Caco-2 (cell line): ENCODE results near the gene TMEM184C. TPM values are rescaled to one million over a fixed set of nuclear protein-coding genes. Genes with fewer than 3 reads are reported as not detected.

Source experiments
- BruUV-seq: library from RNA; stranded (reverse); fragments of 400-500 nt; replicated peaks from 2 replicates; lab custom pipeline; 2021; lab: Mats Ljungman, UMichigan
- CTCF ChIA-PET: fragments of 300-600 bp; sonication (Branson Sonifier 250); formaldehyde crosslinking; loops from one replicate; lab custom pipeline; 2022; ENCODE audit warnings: antibody characterized with exemption; lab: Charles Lee
- POLR2A ChIA-PET: fragments of 300-600 bp; sonication (Branson Sonifier 250); formaldehyde crosslinking; loops from one replicate; lab custom pipeline; 2022; ENCODE audit warnings: antibody characterized with exemption; lab: Charles Lee
- DNase-seq, 2 experiments: peaks; one replicate each; pipeline versions ENCODE4 v3.0.0 to v3.0.0-alpha.2; 2020 to 2022
- H3K27me3 ChIP-seq: replicated peaks from 2 replicates; pipeline ENCODE4 v1.6.0; 2011; ENCODE audit warnings: low read length; ENCODE audit not compliant: control insufficient read depth, insufficient read depth
- H3K36me3 ChIP-seq: 2 replicates; pipeline ENCODE4 v1.5.1; 2011; ENCODE audit warnings: low read length; ENCODE audit not compliant: control insufficient read depth, insufficient read depth
- H3K4me1 ChIP-seq: fragments of 250-450 bp; sonication (Bioruptor Pico); 2 replicates; pipeline ENCODE4 v1.5.1; 2020; ENCODE audit warnings: mild to moderate bottlenecking
- H3K4me3 ChIP-seq: 2 replicates; pipeline ENCODE4 v1.5.1; 2011; ENCODE audit warnings: low read depth, mild to moderate bottlenecking, control low read depth, low read length
- H3K9me3 ChIP-seq: fragments of 250-450 bp; sonication (Bioruptor Pico); 2 replicates; pipeline ENCODE4 v1.5.1; 2020; ENCODE audit warnings: mild to moderate bottlenecking, moderate library complexity
- H3K27ac Mint-ChIP-seq: one replicate; pipeline ENCODE4 v1.8.0; 2022; ENCODE audit warnings: mixed read lengths; ENCODE audit not compliant: unreplicated experiment
- H3K27me3 Mint-ChIP-seq: one replicate; pipeline ENCODE4 v1.8.0; 2022; ENCODE audit warnings: mixed read lengths; ENCODE audit not compliant: insufficient read depth, unreplicated experiment
- H3K36me3 Mint-ChIP-seq: one replicate; pipeline ENCODE4 v1.8.0; 2022; ENCODE audit warnings: mild to moderate bottlenecking, mixed read lengths; ENCODE audit not compliant: insufficient read depth, unreplicated experiment
- H3K4me1 Mint-ChIP-seq: one replicate; pipeline ENCODE4 v1.8.0; 2022; ENCODE audit warnings: low read depth, mixed read lengths; ENCODE audit not compliant: unreplicated experiment
- H3K4me3 Mint-ChIP-seq: one replicate; pipeline ENCODE4 v1.8.0; 2022; ENCODE audit warnings: mild to moderate bottlenecking, moderate library complexity, mixed read lengths; ENCODE audit not compliant: unreplicated experiment
- H3K9me3 Mint-ChIP-seq: one replicate; pipeline ENCODE4 v1.8.0; 2022; ENCODE audit warnings: mixed read lengths; ENCODE audit not compliant: unreplicated experiment
- intact Hi-C: fragments of 100-400 bp; cut with micrococcal nuclease; formaldehyde crosslinking; loops from one replicate; pipeline ENCODE4 v1.10.0; 2022; ENCODE audit not compliant: unreplicated experiment
- total RNA-seq: library from RNA; stranded (reverse); gene quantifications from 2 replicates; pipeline ENCODE4 v1.2.3, GENCODE V29; 2022
- TF ChIP-seq, protein P1 (sequence below), 2 experiments: fragments of 200-600 bp in 1 of 2; IDR thresholded peaks; 1 replicate in 1 of 2; 2 replicates in 1 of 2; pipeline versions ENCODE4 v1.5.1 to v1.8.0; 2011 to 2022; ENCODE audit warnings: antibody characterized with exemption in 1 of 2, control low read depth in 1 of 2, inconsistent platforms in 1 of 2, low read depth in 1 of 2, low read length in 1 of 2, mild to moderate bottlenecking in 1 of 2, moderate library complexity in 1 of 2; ENCODE audit not compliant: insufficient read depth in 1 of 2, severe bottlenecking in 1 of 2, unreplicated experiment in 1 of 2

Gene TMEM184C
- total RNA-seq, 1 experiment from 2014 or later: 36.2 TPM

DNA sequence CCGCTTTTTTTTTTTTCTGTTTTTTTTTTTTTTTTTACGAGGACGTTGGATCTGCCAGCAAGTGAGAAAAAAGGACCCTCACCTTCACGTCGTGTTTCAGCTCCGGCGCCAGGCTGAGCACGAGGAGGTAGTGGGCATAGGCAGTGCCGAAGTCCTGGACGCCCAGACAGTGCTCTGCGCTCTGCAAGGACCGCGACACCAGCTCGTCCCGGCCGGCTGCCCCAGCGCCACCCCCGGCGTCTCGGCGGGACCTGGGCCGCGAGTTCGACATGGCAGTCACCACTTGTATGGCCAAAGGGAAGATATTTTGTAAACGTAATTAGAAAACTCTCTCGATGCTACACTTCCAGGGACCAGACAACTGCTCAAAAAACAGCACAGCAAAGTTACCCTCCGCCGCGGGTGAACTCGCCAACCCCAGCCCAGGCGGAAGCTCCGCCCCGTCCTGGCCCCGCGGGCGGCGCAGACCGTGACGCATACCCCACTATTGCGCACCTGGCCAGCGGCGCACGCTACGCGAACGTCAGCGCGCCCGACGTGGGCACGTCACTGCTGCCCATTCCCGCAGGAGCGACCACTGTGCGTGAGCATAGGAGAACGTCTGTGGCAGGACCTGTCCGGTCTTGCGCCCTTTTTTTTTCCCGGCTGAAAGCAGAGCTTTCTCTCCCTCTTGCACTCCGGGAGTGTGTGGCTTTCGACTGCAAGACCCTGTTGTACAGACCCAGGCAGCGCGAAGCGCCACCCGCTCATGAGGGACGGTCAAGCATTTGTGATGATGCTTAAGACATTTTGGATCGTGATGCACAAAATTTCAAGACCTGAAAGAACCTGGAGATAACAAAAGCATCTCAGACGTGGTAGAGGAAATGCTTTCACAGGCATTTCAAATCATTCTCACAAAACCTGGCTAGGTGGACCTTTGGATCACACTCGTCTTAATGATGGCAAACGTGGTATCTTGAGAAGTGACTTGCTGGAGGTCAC is 66.8 kb downstream of the TMEM184C start, which contains the start of gene PRMT9:
TSS of gene PRMT9 (minus strand) at position 447 of the 984 bp plus-strand sequence. CDS start at position 271, 176 bp downstream.
- no peaks in the 10 kb centered on the region for H3K9me3 Mint-ChIP-seq
- DNase-seq: peak; percentile 91 to 92
- Histone ChIP-seq H3K4me1 (peaks cover 8% of the 10 kb centered on the region), H3K4me3 (peak within 1 kb of the TSS; percentile 74), H3K27me3 (no peaks in the 10 kb centered on the region), H3K9me3 (no peaks in the 10 kb centered on the region), H3K36me3 (no peaks in the 10 kb centered on the region)
- H3K36me3 Mint-ChIP-seq: peaks cover 13% of the 10 kb centered on the region
- TSS peak; percentile 97 for BruUV-seq
- TF ChIP-seq, protein P1, sequence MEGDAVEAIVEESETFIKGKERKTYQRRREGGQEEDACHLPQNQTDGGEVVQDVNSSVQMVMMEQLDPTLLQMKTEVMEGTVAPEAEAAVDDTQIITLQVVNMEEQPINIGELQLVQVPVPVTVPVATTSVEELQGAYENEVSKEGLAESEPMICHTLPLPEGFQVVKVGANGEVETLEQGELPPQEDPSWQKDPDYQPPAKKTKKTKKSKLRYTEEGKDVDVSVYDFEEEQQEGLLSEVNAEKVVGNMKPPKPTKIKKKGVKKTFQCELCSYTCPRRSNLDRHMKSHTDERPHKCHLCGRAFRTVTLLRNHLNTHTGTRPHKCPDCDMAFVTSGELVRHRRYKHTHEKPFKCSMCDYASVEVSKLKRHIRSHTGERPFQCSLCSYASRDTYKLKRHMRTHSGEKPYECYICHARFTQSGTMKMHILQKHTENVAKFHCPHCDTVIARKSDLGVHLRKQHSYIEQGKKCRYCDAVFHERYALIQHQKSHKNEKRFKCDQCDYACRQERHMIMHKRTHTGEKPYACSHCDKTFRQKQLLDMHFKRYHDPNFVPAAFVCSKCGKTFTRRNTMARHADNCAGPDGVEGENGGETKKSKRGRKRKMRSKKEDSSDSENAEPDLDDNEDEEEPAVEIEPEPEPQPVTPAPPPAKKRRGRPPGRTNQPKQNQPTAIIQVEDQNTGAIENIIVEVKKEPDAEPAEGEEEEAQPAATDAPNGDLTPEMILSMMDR (IDR thresholded peaks at IDR 0.05; ENCODE audit: insufficient read depth in 1 of 2, low read depth in 1 of 2, low read length in 1 of 2, severe bottlenecking in 1 of 2, unreplicated experiment in 1 of 2): no peak
- H3K27me3 Mint-ChIP-seq: no peaks in the 10 kb centered on the region
- no peaks in the 10 kb centered on the region for H3K4me1 Mint-ChIP-seq
- peak within 1 kb of the TSS; percentile 85 for H3K27ac Mint-ChIP-seq
- CTCF ChIA-PET: interaction anchor here (0.6 to 2.4 kb wide), 6 partner anchors 9 to 184 kb away, joined by 3 to 20 read pairs (median 4); partner anchors contain the start of gene TMEM184C
- intact Hi-C loops: loop anchor here (2.0 to 5.0 kb wide), 2 partner anchors 49 to 67 kb away; partner anchors contain the start of genes ARHGAP10 and TMEM184C
- POLR2A ChIA-PET: interaction anchor here (0.7 to 2.0 kb wide), 6 partner anchors 48 to 110 kb away, joined by 3 to 14 read pairs (median 4); partner anchors contain the start of genes ARHGAP10 and TMEM184C
- peak within 1 kb of the TSS; percentile 90 for H3K4me3 Mint-ChIP-seq

DNA sequence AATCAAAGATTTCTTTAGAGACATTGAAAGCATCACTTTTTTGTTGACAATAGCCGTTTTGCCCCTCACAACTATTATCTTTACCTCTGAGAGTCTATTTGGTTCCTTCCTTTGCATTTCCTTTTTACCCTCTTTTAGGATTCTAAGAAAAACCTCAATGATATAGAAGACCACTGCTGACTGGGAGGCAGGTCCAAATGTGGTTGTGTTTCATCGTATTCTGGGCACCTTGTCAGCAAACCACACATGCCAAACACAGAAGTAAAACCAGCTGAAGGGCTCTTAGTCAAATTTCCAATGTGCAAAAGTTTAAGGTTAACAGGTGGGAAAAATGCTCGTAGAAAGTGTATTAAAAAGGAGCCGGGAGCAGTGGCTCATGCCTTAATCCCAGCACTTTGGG is 71.9 kb downstream of the TMEM184C start:
- peaks cover 7% of the 10 kb centered on the region for H3K36me3 Mint-ChIP-seq
- Histone ChIP-seq H3K4me3 (no peak overlapping the region), H3K27me3 (no peaks in the 10 kb centered on the region), H3K36me3 (no peaks in the 10 kb centered on the region), H3K4me1 (peaks cover 14% of the 10 kb centered on the region), H3K9me3 (no peaks in the 10 kb centered on the region)
- TF ChIP-seq, protein P1 (IDR thresholded peaks at IDR 0.05; ENCODE audit: insufficient read depth in 1 of 2, low read depth in 1 of 2, low read length in 1 of 2, severe bottlenecking in 1 of 2, unreplicated experiment in 1 of 2): no peak
- no peaks in the 10 kb centered on the region for H3K27me3 Mint-ChIP-seq
- peaks cover 7% of the 10 kb centered on the region for H3K4me1 Mint-ChIP-seq
- no peak for DNase-seq
- CTCF ChIA-PET: no interaction called here
- H3K9me3 Mint-ChIP-seq: no peaks in the 10 kb centered on the region
- H3K4me3 Mint-ChIP-seq: no peak overlapping the region
- intact Hi-C loops: no loop called here
- H3K27ac Mint-ChIP-seq: no peak overlapping the region
- BruUV-seq: no TSS peak
- POLR2A ChIA-PET: no interaction called here

DNA sequence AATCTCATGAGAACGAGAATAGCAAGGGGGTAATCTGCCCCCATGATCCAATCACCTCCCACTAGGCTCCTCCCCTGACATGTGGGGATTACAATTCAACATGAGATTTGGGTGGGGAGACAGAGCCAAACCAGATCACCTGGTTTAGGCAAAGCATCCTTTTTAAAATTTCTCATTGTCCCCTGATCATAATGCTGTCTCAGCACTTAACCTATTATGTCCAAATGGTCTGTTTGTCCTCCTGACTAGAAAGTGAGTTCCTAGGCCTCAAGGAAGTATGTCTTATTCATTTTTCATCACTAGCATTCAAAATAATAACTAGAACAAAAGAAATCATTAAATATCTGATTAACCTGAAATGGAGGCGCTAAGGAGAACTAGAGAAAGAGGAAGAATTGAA is 74.6 kb downstream of the TMEM184C start:
- no peak overlapping the region for H3K27ac Mint-ChIP-seq
- Histone ChIP-seq H3K9me3 (no peaks in the 10 kb centered on the region), H3K36me3 (no peaks in the 10 kb centered on the region), H3K4me1 (peaks cover 10% of the 10 kb centered on the region), H3K4me3 (no peak overlapping the region), H3K27me3 (no peaks in the 10 kb centered on the region)
- H3K27me3 Mint-ChIP-seq: no peaks in the 10 kb centered on the region
- H3K4me3 Mint-ChIP-seq: no peak overlapping the region
- no peak for DNase-seq
- TF ChIP-seq, protein P1 (IDR thresholded peaks at IDR 0.05; ENCODE audit: insufficient read depth in 1 of 2, low read depth in 1 of 2, low read length in 1 of 2, severe bottlenecking in 1 of 2, unreplicated experiment in 1 of 2): no peak
- no peaks in the 10 kb centered on the region for H3K9me3 Mint-ChIP-seq
- BruUV-seq: no TSS peak
- ChIA-PET POLR2A (no interaction called here), CTCF (interaction anchor here (2.3 kb wide), 1 partner anchor 175 kb away, joined by 10 read pairs; no protein-coding TSS in a partner anchor)
- intact Hi-C loops: loop anchor here (1.0 kb wide), 1 partner anchor 174 kb away; no protein-coding TSS in a partner anchor
- H3K4me1 Mint-ChIP-seq: peaks cover 7% of the 10 kb centered on the region
- H3K36me3 Mint-ChIP-seq: peaks cover 4% of the 10 kb centered on the region
